Skin of body (tissue), 2 donors: Measurements from ENCODE around the gene JCAD. TPM values are rescaled to one million over a fixed set of nuclear protein-coding genes. Genes with fewer than 3 reads are reported as not detected.
"Not testable (repeated sequence)": the region's sequence is repeated elsewhere in the genome, so short reads cannot be mapped to it uniquely, and the experiment has no call there.

Experiments used
- DNase-seq: peaks from one replicate; lab custom pipeline; 2025; lab: John Stamatoyannopoulos, UW
- total RNA-seq: library from RNA; depleted of rRNA; stranded (reverse); fragments of >200 nt; gene quantifications from one replicate; pipeline ENCODE4 v1.2.3, GENCODE V29; 2014

Gene JCAD
- total RNA-seq, 1 donor from 2014 or later = 17.2 TPM

GRCh38 chr10:30026578-30026977 lies 32.8 kb downstream of the JCAD start:
- no peak for DNase-seq

- DNase-seq = no peak
Observed at GRCh38 chr10:30026080-30026479, 33.3 kb downstream of the JCAD start.

GRCh38 chr10:30025428-30025827 lies 34.0 kb downstream of the JCAD start:
- not testable (repeated sequence) for DNase-seq

- no peak for DNase-seq
Observed at GRCh38 chr10:30022590-30022989, 36.8 kb downstream of the JCAD start.

- DNase-seq = no peak
Observed at GRCh38 chr10:30019468-30019867, 39.9 kb downstream of the JCAD start.

- no peak for DNase-seq
Observed at GRCh38 chr10:30018496-30018895, 40.9 kb downstream of the JCAD start.

- DNase-seq = no peak
Observed at GRCh38 chr10:30017966-30018365, 41.4 kb downstream of the JCAD start.

GRCh38 chr10:30017556-30017955 lies 41.8 kb downstream of the JCAD start:
- no peak for DNase-seq

GRCh38 chr10:30014511-30014910 lies 44.9 kb downstream of the JCAD start:
- no peak for DNase-seq

- no peak for DNase-seq
Observed at GRCh38 chr10:30013757-30014156, 45.6 kb downstream of the JCAD start.

- DNase-seq = no peak
Observed at GRCh38 chr10:30011956-30012647, 47.3 kb downstream of the JCAD start.

GRCh38 chr10:30011396-30011795 lies 48.0 kb downstream of the JCAD start:
- peak; percentile 55 for DNase-seq

- no peak for DNase-seq
Observed at GRCh38 chr10:30007406-30007805, 52.0 kb downstream of the JCAD start.

GRCh38 chr10:30006410-30006809 lies 53.0 kb downstream of the JCAD start:
- DNase-seq = no peak

- DNase-seq = not testable (repeated sequence)
Observed at GRCh38 chr10:30005116-30005515, 54.3 kb downstream of the JCAD start.

GRCh38 chr10:30002426-30003266 lies 56.7 kb downstream of the JCAD start:
- peak; percentile 66 for DNase-seq

- DNase-seq = peak; percentile 41
Observed at GRCh38 chr10:30000802-30001571, 58.4 kb downstream of the JCAD start.

GRCh38 chr10:29998142-29998808 lies 61.1 kb downstream of the JCAD start:
- DNase-seq = peak; percentile 63

GRCh38 chr10:29994811-29995210 lies 64.6 kb downstream of the JCAD start:
- DNase-seq = no peak

GRCh38 chr10:29993319-29993915 lies 66.0 kb downstream of the JCAD start:
- no peak for DNase-seq

GRCh38 chr10:29992914-29993313 lies 66.5 kb downstream of the JCAD start:
- no peak for DNase-seq
